ENCODE results near the gene MROH7. TPM values are rescaled to one million over a fixed set of nuclear protein-coding genes. Genes with fewer than 3 reads are reported as not detected.

The MROH7 gene
- total and polyA plus RNA-seq, 2 of the 13 experiments (the other 11 are each of a cell fraction or from before 2014, with no cell fraction given): 0.09 TPM

DNA sequence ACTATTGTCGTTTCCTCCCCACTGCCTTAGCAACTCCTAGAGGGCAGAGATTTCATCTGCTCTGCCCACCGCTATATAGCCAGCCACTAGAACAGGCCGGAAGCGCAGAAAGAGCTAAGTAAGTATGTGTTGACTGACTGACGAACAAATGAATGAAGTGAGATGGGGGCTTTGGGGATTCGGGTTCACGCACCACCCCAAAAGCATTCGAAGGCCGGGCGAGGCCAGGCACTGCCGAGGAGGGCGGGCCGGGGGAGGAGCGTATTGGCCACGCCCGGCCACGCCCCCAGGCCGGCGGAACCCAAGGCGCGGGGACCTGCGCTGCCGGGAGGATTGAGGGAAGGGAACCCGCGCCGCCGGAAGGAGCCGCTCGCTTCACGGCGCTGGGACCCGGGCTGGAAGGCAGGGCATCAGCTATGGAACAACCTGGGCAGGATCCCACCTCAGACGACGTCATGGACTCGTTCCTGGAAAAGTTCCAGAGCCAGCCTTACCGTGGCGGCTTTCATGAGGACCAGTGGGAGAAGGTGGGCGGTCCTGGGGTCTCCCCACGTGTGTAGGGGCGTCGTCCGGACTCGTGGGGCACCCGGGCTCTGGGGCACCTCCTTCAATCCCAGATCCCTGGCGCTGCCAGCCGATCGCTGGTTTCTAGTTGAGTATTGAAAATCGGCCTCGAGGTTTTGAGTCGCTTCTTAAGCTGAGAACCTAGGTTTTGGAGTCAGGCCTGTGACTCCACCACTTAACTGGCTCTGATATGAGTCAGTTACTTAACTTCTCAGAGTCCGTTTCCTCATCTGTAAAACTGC is 74.1 kb downstream of the MROH7 start, which contains the start of gene TTC4 (continued):
- TF ChIP-seq, protein P1, sequence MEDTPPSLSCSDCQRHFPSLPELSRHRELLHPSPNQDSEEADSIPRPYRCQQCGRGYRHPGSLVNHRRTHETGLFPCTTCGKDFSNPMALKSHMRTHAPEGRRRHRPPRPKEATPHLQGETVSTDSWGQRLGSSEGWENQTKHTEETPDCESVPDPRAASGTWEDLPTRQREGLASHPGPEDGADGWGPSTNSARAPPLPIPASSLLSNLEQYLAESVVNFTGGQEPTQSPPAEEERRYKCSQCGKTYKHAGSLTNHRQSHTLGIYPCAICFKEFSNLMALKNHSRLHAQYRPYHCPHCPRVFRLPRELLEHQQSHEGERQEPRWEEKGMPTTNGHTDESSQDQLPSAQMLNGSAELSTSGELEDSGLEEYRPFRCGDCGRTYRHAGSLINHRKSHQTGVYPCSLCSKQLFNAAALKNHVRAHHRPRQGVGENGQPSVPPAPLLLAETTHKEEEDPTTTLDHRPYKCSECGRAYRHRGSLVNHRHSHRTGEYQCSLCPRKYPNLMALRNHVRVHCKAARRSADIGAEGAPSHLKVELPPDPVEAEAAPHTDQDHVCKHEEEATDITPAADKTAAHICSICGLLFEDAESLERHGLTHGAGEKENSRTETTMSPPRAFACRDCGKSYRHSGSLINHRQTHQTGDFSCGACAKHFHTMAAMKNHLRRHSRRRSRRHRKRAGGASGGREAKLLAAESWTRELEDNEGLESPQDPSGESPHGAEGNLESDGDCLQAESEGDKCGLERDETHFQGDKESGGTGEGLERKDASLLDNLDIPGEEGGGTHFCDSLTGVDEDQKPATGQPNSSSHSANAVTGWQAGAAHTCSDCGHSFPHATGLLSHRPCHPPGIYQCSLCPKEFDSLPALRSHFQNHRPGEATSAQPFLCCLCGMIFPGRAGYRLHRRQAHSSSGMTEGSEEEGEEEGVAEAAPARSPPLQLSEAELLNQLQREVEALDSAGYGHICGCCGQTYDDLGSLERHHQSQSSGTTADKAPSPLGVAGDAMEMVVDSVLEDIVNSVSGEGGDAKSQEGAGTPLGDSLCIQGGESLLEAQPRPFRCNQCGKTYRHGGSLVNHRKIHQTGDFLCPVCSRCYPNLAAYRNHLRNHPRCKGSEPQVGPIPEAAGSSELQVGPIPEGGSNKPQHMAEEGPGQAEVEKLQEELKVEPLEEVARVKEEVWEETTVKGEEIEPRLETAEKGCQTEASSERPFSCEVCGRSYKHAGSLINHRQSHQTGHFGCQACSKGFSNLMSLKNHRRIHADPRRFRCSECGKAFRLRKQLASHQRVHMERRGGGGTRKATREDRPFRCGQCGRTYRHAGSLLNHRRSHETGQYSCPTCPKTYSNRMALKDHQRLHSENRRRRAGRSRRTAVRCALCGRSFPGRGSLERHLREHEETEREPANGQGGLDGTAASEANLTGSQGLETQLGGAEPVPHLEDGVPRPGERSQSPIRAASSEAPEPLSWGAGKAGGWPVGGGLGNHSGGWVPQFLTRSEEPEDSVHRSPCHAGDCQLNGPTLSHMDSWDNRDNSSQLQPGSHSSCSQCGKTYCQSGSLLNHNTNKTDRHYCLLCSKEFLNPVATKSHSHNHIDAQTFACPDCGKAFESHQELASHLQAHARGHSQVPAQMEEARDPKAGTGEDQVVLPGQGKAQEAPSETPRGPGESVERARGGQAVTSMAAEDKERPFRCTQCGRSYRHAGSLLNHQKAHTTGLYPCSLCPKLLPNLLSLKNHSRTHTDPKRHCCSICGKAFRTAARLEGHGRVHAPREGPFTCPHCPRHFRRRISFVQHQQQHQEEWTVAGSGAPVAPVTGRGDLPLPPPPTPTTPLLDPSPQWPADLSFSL (CRISPR knock-in tag; IDR thresholded peaks at IDR 0.05): no peak
- TF ChIP-seq RBFOX2 (IDR thresholded peaks at IDR 0.05; ENCODE audit: low read depth, low read length) (peak; percentile 89), HDAC2 (CRISPR knock-in tag; IDR thresholded peaks at IDR 0.05) (peak; percentile 81)
- TF ChIP-seq, protein P2, sequence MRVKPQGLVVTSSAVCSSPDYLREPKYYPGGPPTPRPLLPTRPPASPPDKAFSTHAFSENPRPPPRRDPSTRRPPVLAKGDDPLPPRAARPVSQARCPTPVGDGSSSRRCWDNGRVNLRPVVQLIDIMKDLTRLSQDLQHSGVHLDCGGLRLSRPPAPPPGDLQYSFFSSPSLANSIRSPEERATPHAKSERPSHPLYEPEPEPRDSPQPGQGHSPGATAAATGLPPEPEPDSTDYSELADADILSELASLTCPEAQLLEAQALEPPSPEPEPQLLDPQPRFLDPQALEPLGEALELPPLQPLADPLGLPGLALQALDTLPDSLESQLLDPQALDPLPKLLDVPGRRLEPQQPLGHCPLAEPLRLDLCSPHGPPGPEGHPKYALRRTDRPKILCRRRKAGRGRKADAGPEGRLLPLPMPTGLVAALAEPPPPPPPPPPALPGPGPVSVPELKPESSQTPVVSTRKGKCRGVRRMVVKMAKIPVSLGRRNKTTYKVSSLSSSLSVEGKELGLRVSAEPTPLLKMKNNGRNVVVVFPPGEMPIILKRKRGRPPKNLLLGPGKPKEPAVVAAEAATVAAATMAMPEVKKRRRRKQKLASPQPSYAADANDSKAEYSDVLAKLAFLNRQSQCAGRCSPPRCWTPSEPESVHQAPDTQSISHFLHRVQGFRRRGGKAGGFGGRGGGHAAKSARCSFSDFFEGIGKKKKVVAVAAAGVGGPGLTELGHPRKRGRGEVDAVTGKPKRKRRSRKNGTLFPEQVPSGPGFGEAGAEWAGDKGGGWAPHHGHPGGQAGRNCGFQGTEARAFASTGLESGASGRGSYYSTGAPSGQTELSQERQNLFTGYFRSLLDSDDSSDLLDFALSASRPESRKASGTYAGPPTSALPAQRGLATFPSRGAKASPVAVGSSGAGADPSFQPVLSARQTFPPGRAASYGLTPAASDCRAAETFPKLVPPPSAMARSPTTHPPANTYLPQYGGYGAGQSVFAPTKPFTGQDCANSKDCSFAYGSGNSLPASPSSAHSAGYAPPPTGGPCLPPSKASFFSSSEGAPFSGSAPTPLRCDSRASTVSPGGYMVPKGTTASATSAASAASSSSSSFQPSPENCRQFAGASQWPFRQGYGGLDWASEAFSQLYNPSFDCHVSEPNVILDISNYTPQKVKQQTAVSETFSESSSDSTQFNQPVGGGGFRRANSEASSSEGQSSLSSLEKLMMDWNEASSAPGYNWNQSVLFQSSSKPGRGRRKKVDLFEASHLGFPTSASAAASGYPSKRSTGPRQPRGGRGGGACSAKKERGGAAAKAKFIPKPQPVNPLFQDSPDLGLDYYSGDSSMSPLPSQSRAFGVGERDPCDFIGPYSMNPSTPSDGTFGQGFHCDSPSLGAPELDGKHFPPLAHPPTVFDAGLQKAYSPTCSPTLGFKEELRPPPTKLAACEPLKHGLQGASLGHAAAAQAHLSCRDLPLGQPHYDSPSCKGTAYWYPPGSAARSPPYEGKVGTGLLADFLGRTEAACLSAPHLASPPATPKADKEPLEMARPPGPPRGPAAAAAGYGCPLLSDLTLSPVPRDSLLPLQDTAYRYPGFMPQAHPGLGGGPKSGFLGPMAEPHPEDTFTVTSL (CRISPR knock-in tag; IDR thresholded peaks at IDR 0.05; ENCODE audit: borderline replicate concordance): peak; percentile 21; the same call in 1 of the 2 replicates
- TF ChIP-seq, protein P3, sequence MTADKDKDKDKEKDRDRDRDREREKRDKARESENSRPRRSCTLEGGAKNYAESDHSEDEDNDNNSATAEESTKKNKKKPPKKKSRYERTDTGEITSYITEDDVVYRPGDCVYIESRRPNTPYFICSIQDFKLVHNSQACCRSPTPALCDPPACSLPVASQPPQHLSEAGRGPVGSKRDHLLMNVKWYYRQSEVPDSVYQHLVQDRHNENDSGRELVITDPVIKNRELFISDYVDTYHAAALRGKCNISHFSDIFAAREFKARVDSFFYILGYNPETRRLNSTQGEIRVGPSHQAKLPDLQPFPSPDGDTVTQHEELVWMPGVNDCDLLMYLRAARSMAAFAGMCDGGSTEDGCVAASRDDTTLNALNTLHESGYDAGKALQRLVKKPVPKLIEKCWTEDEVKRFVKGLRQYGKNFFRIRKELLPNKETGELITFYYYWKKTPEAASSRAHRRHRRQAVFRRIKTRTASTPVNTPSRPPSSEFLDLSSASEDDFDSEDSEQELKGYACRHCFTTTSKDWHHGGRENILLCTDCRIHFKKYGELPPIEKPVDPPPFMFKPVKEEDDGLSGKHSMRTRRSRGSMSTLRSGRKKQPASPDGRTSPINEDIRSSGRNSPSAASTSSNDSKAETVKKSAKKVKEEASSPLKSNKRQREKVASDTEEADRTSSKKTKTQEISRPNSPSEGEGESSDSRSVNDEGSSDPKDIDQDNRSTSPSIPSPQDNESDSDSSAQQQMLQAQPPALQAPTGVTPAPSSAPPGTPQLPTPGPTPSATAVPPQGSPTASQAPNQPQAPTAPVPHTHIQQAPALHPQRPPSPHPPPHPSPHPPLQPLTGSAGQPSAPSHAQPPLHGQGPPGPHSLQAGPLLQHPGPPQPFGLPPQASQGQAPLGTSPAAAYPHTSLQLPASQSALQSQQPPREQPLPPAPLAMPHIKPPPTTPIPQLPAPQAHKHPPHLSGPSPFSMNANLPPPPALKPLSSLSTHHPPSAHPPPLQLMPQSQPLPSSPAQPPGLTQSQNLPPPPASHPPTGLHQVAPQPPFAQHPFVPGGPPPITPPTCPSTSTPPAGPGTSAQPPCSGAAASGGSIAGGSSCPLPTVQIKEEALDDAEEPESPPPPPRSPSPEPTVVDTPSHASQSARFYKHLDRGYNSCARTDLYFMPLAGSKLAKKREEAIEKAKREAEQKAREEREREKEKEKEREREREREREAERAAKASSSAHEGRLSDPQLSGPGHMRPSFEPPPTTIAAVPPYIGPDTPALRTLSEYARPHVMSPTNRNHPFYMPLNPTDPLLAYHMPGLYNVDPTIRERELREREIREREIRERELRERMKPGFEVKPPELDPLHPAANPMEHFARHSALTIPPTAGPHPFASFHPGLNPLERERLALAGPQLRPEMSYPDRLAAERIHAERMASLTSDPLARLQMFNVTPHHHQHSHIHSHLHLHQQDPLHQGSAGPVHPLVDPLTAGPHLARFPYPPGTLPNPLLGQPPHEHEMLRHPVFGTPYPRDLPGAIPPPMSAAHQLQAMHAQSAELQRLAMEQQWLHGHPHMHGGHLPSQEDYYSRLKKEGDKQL (CRISPR knock-in tag; IDR thresholded peaks at IDR 0.05; ENCODE audit: low read depth): 0 out of 2 replicates have a peak, but pooled peaks have one; percentile 29
- TF ChIP-seq, protein P4, sequence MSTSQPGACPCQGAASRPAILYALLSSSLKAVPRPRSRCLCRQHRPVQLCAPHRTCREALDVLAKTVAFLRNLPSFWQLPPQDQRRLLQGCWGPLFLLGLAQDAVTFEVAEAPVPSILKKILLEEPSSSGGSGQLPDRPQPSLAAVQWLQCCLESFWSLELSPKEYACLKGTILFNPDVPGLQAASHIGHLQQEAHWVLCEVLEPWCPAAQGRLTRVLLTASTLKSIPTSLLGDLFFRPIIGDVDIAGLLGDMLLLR (CRISPR knock-in tag; IDR thresholded peaks at IDR 0.05): peak; percentile 87

Measured in HepG2 (cell line).